Stimulated activated CD4-positive, alpha-beta T cell treated with anti-CD3 and anti-CD28 coated beads, Interleukin-1b, Interleukin-23, amount 100 ng/mL, for 1 hour (primary cell): Measurements from ENCODE around the gene PARP6.
"Not testable (repeated sequence)": the region's sequence is repeated elsewhere in the genome, so short reads cannot be mapped to it uniquely, and the experiment has no call there.

ENCODE experiments used
- DNase-seq, 2 donors: peaks; one replicate each; pipeline ENCODE4 v3.0.0-alpha.2; 2020; ENCODE audit warnings: low read depth in 2 of 2

Gene PARP6

DNA sequence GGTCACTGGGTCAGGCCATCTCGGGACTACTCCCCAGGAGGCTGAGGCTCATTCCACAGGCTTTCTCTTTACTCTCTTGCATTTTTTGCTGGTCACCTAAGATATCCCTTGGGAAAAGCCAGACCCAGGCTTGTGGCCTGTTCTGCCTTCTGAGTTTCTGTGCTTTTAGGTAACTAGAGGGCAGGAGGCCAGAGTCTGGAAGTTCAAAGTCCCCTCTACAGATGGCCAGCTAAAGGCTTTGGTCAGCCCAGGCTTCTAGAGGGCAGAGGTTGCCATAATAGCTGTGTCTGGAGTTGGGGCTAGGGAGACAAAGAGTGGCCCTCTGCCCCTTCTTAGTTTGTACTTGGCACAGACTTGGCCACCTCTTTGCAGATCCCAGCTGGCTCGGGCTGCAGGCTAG is 8.4 kb upstream of the PARP6 start:
- no peak for DNase-seq

DNA sequence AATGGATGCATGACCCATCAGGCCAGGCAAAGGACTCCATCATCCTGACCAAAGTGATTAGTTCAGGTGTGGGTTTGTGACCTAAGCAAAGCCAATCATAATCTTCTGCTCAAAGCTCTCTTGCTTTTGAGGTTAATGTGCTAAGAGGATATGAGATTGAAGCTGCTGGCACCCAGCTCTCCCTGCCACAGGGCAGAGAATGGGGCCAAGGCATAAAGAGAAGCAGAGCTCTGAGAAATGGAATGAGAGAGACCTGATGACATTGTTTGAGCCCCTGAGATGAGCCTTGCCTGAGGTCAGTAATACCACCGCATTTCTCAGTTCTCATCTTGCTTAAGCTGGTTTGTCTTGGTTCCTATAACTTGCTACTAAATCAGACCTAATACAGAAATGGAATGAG is 6.4 kb upstream of the PARP6 start:
- no peak for DNase-seq

DNA sequence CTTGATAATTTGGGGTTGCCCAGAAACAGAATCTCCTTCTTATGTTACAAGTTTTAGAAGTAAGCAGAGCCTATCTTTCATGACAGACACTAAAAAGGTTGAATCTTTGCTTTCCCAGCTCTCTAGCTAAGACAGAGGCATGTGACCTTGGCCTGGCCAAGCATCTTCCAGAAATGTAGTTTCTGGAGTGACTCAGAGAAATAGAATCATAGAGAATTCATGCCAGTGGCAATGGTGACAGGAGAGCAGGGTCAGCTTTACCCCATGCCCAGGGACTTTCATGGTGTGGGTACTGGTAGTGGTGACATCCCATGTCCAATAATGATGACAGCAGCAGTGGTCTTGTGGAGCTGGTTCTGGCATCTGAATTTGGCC is 4.0 kb upstream of the PARP6 start:
- no peak for DNase-seq

DNA sequence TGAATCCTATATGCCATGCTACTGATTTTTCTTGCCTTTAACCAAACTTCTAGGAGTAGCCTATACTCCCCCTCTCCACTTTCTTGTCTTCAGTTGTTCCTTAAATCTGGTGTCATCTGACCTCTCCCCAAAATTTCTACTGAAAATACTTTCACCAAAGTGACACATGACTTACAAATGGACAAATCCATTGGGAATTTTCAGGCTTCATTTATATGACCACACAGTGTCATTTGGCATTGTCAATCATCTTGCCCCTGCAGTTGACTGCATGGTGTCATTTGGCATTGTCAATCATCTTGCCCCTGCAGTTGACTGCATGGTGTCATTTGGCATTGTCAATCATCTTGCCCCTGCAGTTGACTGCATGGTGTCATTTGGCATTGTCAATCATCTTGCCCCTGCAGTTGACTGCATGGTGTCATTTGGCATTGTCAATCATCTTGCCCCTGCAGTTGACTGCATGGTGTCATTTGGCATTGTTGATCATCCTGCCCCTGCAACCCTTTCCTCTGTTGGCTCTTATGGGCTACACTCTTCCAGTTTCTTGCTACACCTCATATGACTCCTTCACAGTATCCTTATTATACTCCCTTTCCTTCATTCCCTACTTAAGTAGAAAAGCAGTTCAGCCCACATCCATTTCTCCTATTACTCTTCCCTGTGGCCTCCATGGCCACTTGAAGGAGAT is 3.4 kb upstream of the PARP6 start:
- not testable (repeated sequence) for DNase-seq

DNA sequence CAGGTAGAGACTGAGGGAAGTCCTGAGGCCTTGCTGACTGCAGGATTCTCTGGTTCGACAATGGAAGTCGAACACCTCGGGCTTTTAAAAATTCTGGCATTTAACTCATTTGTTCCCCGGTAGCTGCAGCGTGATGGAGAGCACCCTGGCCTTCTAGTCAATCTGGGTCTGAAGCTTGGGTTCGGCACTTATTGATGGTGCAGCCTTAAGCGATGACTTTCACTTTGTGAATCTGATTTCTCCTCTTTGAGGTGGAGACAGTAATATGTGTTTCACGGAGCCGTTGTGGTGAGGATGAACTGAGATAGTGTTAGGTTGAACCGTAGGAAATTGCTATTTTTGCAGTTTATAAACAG is 621 bp upstream of the PARP6 start:
- DNase-seq, result no peak

DNA sequence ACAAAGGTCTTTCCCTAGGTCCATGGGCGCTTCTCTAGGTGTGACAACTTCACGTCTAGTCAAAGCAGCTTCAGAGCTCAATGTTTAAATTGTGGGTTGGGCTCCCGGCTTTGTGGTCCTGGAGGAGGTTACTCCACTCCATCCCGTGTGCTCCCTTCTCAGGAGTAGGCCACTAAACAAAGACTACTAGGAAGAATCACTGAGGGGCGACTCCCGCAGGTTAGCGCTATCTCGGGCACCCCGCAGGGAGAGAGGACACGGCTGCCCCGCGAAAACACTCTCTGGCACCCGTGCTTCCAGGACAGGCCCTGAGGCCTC is 500 bp downstream of the PARP6 start:
- DNase-seq, result no peak

DNA sequence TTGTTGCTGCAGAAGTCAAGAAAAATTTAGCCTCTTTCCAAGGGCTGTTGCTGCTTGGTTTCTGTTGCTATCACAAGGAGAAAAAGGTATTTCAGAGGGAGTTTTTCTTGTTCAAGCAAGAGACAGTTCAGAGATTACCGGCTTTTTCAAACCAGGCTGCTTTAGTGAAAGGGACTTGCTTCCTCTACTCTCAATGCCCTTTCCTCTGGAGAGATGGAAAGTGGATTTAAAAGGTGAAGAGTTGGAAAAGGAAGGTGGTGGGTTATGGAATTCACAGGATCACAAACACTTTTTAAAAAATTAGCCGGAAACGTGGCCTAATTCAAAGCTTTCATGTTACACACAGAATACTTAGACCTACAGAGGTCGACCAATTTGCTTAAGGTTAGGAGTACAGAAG is 1.1 kb downstream of the PARP6 start:
- DNase-seq, result no peak

DNA sequence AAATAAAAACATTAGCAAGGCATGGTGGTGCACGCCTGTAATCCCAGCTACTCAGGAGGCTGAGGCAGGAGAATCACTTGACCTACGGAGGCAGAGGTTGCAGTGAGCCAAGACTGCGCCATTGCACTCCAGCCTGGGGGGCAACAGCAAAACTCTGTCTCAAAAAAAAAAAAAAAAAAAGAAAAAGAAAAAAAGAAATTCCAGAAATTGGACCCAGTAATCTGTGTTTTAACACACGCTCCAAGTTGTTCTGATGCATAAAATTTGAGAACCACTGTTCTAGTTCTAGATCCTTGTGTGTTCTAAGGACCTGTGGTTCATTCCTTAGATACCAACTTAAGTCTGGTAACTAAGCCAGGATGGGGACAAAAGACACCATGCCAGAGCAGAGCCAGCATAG is 2.6 kb downstream of the PARP6 start:
- DNase-seq, result no peak

DNA sequence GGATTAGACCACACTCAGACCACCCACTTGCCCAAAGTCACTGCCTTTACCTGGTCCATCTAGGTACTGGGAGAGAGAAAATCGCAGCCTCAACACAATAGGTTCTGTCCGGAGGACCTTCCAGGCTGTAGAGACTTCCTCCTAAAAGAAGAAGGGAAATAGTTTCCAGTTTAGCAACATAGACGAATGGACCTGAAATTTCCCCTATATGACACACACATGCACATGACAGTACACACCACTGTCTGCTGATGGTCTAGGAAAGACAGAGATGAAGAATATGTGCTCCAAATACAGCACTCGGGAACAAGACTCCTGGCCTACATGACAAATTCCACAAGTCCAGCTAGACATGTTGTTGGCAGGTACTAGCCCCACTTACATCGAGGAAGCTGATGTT is 7.3 kb downstream of the PARP6 start:
- no peak for DNase-seq

DNA sequence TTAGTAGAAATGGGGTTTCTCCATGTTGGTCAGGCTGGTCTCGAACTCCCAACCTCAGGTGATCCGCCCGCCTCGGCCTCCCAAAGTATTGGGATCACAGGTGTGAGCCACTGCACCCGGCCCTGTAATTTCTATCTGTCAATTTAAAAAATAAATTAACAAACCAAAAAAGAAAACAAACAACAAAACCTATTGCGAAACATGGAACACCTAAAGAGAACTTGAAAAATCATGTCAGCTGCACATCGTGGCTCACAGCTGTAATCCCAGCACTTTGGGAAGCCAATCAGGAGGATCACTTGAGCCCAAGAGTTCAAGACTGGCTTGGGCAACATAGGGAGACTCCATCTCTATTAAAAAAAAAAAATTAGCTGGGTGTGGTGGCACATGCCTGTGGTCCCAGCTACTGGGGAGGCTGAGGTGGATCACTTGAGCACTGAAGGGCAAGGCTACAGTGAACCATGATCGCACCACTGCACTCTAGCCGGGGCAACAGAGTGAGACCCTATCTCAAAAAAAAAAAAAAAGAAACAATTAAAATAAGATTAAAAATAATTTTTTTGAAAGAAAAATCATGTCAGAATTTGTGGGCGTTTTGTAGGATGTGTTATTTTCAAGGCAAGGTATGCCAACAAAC is 19.6 kb downstream of the PARP6 start:
- no peak for DNase-seq

DNA sequence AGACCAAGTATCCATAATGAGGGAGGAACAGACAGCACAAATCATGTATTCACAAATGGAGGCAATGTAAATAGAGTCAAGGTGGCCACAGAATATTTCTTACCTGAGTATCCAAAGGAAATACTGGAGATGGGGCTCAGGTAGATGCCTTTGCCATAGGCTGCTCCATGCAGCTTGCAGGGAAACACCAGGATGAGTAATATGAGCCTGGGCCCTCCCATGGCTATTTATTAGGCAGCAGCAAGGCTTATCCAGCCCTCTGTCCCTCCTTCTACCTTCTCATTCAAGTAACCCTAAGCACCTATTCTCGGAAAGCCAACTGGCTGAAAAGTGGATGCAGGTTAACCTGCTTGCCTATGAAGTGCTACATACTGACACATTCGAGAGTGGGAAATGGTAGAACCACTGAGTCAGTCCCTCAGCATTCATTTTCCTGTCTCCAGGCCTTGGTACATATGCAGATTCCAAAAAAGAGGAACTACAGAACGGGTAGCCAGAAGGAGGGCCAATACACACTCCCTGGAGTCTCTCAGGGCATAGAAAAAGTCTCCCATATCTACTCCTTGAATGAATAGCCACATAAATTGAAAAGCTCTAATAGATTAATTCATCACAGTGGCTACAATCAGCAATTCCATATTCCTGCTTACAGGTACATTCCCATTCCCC is 23.1 kb downstream of the PARP6 start:
- no peak for DNase-seq

DNA sequence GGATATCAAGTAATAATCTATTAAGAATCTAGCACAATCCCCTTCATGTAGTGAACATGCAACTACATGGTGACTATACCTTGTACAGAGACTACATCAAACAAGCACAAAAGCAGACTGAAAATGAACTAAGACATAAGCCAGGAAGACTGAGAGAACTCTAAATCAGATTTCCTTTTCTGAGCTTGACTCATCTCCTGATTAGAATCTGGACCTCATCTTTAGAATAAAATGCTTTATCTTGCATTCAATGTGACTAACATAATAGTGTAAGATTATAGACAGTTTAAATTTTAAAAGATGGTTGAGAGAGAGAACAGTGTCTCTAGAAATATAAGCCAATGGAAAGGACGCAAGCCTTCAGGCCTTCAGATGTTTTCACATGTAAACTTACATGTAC is 23.8 kb downstream of the PARP6 start:
- DNase-seq, result no peak

DNA sequence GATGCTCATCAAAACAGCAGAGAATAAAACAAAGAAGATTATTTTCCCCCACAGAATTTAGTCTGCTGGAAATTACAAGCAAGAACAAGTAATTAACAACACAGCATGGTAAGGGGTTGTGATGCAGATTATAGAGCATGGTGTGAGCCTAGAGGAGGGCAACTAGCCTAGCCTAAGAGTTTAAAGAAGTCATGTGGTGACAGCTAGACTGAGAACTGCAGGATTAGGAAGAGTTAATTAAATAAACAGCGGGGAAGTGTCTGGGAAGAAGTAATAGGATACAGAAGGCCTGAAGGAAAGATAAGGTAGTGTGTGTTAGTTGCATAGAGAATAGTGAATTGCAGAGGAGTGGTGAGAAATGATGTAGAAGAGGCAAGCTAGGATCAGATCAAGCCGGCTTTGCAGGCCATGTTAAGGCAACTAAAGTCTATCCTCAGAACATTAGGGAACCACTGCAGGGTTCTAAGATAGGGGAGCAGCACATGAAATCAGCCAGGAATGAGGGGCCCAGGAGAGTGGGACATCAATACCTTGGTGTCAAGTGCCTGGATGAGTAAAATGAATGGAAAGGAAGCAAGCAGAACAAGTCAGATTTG is 29.5 kb downstream of the PARP6 start:
- DNase-seq, result no peak

DNA sequence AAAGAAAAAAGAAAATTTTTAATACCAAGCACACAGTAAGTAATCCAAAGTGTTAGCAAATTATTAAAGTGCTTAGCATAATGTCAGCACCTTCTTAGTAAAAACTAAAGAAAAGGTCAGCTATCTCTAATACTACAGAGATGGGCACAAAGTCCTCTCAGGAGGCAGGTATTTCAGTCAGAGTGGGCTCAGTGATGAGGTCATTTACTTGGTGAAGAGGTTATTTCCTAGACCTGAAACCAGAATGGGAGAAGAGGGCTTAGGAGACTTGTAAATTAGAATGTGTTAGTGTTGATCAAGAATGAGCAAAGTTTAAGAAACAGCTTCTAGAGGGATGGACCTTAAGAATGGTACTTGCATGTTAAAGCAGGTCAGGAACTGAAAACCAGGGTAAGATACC is 32.7 kb downstream of the PARP6 start:
- no peak for DNase-seq

DNA sequence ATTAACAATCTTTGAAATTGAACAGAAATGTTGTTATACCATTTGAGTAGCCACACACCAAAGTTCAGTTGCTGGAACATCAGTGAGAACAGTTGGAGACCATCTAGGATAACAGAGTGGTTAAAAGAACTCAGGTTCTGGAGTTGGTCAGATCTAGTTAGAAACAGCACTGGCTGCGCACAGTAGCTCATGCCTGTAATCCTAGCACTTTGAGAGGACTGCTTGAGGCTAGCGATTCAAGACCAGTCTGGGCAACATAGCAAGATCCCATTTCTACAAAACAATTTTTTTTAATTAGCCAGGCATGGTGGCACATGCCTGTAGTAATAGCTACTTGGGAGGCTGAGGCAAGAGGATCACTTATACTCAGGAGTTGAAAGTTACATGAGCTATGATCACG is 33.8 kb downstream of the PARP6 start:
- no peak for DNase-seq

DNA sequence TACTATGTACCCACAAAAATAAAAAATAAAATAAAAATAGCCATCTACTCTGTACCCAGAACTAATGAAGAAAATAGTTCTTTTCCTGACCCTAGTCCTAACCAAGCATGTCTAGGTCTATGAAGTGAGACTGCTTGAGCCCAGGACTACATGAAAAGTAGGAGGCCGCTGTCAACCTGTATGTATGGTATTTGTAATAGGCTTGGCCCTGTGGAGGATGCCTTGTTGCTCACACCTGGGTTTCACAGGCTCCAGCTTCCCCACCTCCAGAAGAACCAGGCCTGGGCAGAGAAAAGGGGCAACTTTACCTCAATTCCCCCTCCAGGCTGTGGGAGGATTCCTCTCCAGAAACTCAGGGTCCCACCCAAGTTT is 34.5 kb downstream of the PARP6 start:
- no peak for DNase-seq

DNA sequence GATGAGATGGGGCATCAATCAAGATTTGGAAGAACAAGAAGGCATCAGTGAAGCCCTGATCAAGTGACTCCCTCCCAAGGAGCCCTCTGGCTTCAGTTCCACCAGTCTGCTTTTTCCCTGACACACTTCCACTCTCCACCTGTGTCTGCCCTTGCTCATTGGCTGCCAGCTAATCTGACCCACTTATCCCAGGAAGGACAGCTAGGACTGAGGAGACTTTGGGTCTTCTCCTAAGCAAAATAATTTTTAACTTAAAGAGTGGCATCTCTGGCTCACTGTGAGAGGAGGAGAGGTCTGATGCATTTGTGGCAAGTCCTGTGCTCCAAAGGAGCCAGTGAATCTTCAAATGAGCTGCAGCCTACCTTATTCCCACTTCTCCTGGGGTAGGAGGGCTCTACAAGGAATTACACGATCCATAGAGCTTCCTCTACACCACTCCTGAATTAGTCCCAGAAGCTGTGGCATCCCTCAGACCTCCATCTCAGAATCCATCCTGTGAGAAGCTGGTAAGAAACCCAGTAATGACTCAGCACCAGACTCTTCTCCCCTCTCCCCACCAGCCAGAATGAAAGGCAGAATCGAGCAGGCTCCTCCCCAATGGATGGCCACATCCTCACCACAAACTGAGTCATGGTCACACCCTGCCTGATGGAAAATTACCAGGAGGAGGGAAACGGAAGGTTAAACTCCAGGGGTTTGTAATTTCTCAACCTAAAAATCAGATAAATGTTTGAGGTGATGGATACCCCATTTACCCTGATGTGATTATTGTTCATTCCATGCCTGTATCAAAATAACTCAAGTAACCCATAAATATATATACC is 35.1 kb downstream of the PARP6 start:
- DNase-seq, result peak in 1 of 2 donors; percentile 30

DNA sequence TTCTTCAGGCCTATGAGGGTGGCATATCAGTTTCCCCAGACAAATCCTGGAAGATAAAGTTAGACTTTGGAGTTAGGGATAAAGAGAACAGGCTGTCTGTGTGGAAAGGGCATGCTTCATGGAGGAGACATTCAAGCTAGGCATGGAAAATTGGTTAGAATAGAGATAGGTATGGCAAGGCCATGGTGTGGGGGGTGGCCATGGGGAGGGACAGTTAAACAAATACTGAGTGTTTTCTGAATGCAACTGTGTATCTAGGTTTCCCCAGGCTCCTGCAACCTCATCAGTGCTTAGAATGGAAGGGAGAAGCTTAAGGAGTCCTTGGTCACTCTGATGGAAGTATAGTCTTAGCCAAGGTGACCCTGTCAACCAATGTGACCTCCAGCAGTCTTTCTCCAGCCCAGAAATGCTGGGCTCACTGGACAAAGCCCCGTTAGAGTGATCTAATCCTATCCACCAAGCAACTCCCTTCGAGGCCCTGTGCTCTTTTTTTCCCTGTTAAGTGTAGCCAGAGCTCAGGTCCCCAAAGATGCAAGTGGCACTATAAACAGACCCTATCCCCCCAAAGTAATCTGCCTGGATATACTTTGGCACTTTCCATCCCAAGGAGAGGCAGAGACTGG is 35.9 kb downstream of the PARP6 start:
- DNase-seq, result no peak

DNA sequence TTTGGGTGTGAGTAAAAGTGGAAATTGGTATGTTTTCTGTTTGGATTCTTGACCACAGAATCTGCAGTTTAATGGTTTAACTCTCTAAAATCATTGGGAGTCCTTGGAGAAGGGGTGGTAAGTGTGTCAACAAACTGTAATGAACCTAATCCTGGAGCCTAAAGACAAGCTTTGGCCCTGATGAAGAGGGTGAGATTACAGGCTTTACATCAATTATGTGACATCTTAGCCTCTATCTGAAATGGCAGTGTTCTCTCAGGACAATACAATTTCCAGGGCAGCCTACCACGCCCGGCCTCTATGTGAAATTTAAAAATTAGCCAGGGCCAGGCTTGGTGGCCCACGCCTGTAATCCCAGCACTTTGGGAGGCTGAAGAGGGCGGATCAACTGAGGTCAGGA is 37.1 kb downstream of the PARP6 start:
- DNase-seq, result no peak

DNA sequence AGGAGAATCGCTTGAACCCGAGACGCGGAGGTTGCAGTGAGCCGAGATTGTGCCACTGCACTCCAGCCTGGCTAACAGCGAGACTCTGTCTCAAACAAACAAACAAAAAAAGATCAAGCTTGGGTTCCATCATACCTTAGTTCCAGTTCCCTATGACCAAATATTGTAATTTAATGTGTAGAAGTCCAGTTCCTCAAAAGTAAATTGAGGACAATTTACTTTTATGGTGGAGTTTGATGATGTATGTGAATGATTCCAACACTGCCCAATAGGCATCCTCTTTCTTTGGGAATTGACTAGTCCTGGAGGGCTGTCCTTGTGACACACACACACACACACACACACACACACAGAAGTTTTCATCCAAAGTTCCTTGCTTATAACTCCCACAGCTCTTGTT is 38.6 kb downstream of the PARP6 start:
- no peak for DNase-seq

DNA sequence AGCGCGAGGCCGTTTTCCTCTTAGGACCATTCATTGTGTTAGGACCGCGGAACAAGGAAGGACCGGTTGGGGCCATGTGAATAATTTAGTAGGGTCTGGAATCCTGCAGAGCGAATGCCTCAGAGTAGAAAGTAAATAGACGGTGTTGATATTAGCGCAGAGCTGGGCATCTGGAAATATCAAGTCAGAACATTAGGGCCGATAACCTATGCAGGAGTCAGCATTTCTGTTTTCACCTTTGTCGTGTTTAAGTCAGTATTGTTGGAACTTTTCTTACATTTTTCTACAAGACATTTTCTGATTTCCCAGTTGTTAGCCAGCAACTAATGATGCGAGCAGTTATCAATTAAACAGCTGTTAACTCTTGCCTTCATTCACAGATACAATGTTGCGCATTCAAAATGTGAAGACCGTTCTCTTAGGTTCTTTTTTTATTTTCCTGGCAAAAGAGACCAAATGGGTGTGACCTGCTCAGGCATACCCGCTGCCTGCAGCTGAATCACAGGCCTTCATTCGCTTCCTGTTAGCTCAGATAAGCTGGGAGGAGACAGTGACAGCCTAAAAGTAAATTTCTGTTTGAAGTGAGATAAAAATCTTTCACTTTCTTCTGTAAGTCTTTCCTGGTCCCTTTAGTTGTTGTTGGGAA is 40.4 kb downstream of the PARP6 start:
- DNase-seq, result no peak
